Fibroblast of skin of left biceps (primary cell): ENCODE results near the gene SLC25A27.

Experiments used
- DNase-seq, 2 experiments: peaks; one replicate each; pipeline ENCODE4 v3.0.0-alpha.2; 2013; ENCODE audit warnings: low read depth in 2 of 2

Gene SLC25A27

DNA sequence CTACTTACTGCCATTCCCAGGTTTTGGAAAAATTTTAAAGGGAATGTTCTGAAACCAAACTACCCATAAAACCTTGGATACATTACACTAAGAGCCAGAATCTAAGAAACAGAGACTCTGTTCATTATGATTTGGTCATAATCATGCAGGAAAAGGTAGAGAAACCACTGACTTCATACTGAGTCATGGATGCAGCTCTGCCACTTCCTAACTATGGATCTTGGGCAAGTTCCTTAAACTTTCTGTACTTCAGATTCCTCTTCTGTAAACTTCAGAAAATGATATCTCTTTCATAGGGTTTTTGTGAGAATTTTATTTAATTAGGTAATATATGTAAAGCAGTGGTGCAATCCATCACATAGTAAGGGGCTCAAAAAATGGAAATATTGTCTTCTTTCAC, 62.4 kb downstream of the SLC25A27 start:
- DNase-seq: no peak

DNA sequence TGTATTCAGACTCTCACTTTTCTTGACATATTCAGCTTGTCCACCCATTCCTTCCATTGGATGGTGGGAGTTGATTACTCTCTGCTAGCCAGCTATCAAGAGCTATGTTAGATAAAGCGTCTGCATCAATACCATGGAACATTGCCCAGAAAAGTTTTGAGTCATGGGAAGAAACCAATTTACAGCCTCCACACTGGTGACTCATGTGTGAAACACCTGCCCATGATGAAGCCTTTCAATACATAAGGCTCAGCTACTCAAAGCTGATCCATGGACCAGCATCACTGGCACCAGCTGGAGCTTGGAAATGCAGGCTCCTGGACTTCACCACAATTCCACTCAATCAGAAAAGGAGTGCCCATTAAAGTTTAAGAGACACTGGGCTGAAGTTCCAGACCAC, 66.3 kb downstream of the SLC25A27 start:
- DNase-seq: no peak

DNA sequence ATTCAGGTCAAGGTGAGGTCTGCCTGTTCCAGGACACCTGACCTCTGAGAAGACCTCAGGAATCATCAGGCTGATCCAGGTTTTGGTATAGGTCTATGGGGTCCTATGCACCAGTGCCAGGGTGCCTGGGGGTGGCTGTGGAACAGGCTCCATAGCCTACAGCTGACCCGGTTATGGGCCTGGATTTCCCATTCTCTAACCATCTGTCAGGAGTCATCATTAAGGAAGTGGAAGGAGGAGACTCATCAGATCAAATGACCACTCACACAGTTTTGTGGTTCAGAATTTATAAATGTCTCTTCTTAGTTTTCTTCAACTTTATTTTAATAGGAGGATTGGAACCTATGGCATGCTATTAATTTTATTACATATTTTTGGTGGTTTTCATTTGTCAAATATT, 67.6 kb downstream of the SLC25A27 start:
- DNase-seq: no peak
